ENCODE results near the gene ERCC3.

Gene ERCC3

DNA sequence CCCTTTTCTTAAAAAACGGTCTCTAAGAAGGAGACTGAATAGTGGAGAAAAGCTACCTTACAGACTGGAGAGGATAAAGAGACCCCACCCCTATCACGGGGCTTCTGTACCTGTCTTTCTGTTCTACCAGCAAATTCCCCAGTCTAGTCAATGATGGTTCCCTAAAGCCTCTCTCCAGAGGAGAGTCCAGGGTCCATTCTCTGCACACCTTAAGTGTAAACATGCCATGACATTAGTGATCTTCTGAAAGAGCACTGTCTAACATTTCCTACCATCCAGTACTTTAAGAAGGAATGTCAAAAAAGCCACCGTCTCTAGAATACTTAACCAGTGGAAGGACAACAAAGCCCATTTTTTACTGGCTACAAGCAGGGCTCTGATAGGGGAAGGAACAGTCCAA is 17.0 kb upstream of the ERCC3 start:
- DNase-seq (ENCODE audit: low read depth in 1 of 2, low spot score in 1 of 2): no peak
- in situ Hi-C loops (cut with HindIII; ENCODE audit: low pct_unique_long_range_greater_than_20kb, low sequenced_read_pairs): no loop called here
- TF ChIP-seq JUND (IDR thresholded peaks at IDR 0.05; ENCODE audit: low read depth): no peak

DNA sequence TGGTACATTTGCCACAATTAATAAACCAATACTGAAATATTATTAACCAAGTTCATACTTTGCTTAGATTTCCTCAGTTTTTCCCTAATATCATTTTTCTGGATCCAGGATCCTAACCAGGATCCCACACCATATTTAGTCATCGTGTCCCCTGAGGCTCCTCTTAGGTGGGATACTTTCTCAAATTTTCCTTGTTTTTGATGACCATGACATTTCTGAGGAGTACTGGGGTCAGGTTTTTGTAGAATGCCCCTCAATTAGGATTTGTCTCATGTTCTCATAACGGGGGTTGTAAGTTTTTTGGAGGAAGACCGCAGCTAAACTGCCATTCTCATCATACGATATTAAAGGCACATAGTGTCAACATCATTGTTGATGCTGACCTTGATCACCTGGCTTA is 15.5 kb upstream of the ERCC3 start:
- DNase-seq (ENCODE audit: low read depth in 1 of 2, low spot score in 1 of 2): no peak
- in situ Hi-C loops (cut with HindIII; ENCODE audit: low pct_unique_long_range_greater_than_20kb, low sequenced_read_pairs): no loop called here
- TF ChIP-seq JUND (IDR thresholded peaks at IDR 0.05; ENCODE audit: low read depth): no peak

DNA sequence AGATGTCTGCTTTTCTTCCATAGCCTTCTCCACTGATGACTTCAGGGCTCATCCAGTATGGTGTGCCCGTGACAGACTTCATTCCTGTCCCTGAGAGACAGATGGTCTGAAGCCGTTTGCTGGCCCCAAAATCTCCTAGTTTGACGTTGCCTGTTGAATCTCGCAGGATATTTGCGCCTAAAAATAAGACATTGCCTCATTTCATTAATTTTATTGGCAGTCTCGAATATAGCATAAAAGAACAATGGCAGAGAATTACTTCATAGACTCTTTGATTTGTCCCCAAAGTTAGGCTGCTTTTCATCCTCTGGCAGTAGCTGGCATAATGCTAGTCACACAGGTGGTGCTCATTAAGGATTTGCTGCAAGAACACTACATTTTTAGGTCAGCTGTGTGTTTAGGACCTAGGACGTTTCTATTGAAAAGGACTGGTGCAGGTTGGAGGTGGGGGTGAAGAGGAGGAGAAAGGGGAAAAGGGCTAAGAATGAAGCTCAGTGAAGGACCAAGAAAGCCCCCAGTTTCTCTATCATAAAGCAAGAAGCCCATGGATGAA is 14.7 kb upstream of the ERCC3 start:
- DNase-seq (ENCODE audit: low read depth in 1 of 2, low spot score in 1 of 2): no peak
- no peak for TF ChIP-seq JUND (IDR thresholded peaks at IDR 0.05; ENCODE audit: low read depth)
- in situ Hi-C loops (cut with HindIII; ENCODE audit: low pct_unique_long_range_greater_than_20kb, low sequenced_read_pairs): no loop called here

DNA sequence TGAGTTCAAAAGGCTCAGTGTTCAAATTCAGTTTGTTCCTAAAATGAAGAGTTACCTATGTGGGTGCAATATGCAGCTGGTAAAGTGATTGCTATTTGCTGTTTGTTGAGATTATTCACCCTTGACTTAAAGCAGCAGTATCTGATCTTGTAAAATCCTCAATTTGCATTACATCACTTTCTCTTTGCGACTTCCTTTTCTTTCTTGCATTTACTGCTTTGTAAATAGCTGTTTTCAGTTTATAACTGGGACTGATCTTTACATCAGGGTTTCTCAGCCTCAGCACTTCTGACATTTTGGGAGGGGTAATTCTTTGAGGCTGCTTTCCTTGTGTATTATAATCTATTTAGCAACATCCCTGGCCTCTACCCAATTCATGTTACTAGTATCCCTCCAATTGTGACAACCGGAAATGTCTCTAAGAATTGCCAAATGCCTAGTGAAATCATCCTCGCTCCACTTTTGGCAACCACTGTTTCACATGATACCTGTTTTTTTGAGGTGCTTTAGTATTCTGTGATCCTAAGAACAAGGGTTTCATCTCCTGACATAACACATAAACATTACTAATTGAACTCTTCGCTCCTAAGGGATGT is 12.1 kb upstream of the ERCC3 start:
- DNase-seq (ENCODE audit: low read depth in 1 of 2, low spot score in 1 of 2): no peak
- in situ Hi-C loops (cut with HindIII; ENCODE audit: low pct_unique_long_range_greater_than_20kb, low sequenced_read_pairs): no loop called here
- TF ChIP-seq JUND (IDR thresholded peaks at IDR 0.05; ENCODE audit: low read depth): no peak

GRCh38 chr2:127302168-127302567 is 8.2 kb upstream of the ERCC3 start:
- no peak for TF ChIP-seq JUND (IDR thresholded peaks at IDR 0.05; ENCODE audit: low read depth)
- in situ Hi-C loops (cut with HindIII; ENCODE audit: low pct_unique_long_range_greater_than_20kb, low sequenced_read_pairs): no loop called here
- no peak for DNase-seq (ENCODE audit: low read depth in 1 of 2, low spot score in 1 of 2)

DNA sequence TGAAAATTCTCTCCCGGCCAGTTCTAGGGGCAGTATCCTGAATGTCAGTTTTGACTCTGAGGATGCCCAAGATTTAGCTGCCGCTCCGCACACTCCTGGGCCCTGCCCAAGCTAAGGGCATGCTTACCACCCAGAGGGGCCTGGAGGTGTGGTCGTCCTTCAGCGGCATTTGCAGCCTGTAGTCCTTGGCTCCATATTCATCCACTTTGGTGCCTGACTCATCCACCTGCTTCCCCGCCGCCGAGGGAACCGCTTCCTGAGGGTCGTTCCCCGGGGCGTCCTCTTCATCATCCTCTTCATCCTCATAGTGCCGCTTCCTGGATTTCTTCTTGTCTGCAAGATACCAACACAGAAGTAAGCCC is 577 bp downstream of the ERCC3 start:
- no peak for TF ChIP-seq JUND (IDR thresholded peaks at IDR 0.05; ENCODE audit: low read depth)
- DNase-seq (ENCODE audit: low read depth in 1 of 2, low spot score in 1 of 2): no peak
- in situ Hi-C loops (cut with HindIII; ENCODE audit: low pct_unique_long_range_greater_than_20kb, low sequenced_read_pairs): no loop called here

DNA sequence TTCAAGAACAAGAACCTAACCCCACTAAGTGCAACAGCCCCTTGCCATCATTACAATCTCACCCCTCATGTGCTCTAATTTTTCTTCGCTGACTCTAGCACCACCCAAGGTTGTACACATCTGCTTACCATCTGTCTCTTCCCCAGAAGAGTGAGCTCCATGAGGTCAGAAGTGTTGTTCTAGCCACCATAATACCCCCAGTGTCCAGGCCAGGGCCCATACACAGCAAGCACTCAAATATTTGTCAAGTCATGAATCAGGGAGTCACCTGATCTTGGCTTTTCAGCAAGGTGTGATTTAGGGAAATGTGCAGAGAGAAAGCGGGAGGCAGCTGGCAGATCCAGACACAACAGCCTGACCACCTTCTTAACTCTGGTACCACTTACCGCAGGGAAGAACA is 5.7 kb downstream of the ERCC3 start:
- TF ChIP-seq JUND (IDR thresholded peaks at IDR 0.05; ENCODE audit: low read depth): no peak
- in situ Hi-C loops (cut with HindIII; ENCODE audit: low pct_unique_long_range_greater_than_20kb, low sequenced_read_pairs): no loop called here
- DNase-seq (ENCODE audit: low read depth in 1 of 2, low spot score in 1 of 2): no peak

DNA sequence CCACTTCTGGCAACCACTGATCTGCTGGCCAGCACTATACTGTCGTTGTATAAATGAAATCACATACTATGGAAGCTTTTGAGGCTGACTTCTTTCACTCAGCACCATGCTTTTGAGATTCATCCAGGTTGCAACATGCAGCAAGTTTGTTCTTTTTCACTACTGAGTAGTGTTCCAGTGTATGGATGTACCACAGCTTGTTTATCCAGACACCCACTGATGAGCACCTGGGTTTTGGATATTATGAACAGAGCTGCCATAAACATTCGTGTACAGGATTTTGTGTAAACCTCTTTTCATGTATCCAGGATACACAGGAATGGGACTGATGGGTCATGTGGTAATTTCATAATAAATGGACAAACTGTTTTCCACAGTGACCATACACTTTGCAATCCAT is 10.7 kb downstream of the ERCC3 start:
- no peak for DNase-seq (ENCODE audit: low read depth in 1 of 2, low spot score in 1 of 2)
- in situ Hi-C loops (cut with HindIII; ENCODE audit: low pct_unique_long_range_greater_than_20kb, low sequenced_read_pairs): no loop called here
- no peak for TF ChIP-seq JUND (IDR thresholded peaks at IDR 0.05; ENCODE audit: low read depth)

DNA sequence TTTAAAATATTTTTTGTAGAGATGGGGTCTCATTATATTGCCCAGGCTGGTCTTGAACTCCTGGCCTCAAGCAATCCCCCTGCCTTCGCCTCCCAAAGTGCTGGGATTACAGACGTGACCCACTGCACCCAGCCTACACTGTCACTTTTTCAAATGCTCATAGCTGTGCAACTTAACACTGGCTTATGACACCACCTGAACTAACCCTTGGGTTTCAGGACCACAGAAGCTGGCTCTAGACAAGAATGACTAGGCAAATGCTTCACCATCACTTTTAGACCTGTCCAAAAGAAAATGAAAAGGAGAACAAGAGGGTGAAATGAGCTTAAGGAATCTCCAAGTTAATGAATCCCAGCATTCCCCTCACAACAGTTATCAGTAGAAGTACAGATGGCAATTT is 13.3 kb downstream of the ERCC3 start:
- no peak for DNase-seq (ENCODE audit: low read depth in 1 of 2, low spot score in 1 of 2)
- no peak for TF ChIP-seq JUND (IDR thresholded peaks at IDR 0.05; ENCODE audit: low read depth)
- in situ Hi-C loops (cut with HindIII; ENCODE audit: low pct_unique_long_range_greater_than_20kb, low sequenced_read_pairs): no loop called here

- in situ Hi-C loops (cut with HindIII; ENCODE audit: low pct_unique_long_range_greater_than_20kb, low sequenced_read_pairs): no loop called here
- no peak for TF ChIP-seq JUND (IDR thresholded peaks at IDR 0.05; ENCODE audit: low read depth)
- no peak for DNase-seq (ENCODE audit: low read depth in 1 of 2, low spot score in 1 of 2)
Observed at GRCh38 chr2:127279781-127280180, 14.2 kb downstream of the ERCC3 start.

DNA sequence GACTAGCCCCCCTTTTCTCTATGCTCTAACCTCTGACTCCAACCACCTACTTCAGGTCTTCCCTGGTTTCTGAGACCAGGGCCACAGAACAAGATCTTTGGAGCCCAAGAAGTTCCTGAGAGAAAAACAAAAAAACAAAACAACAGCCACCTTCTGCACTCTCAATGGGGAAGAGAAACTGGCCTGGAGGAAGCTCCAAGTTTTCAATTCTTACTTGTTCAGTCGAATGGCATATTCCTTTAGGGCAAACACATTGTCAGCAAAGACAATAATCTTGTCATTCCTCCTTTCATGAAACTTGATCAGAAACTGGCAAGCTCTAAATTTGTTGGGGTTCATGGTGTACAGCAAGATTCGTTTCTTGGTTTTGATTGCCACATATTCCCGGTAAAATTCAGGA is 15.0 kb downstream of the ERCC3 start:
- in situ Hi-C loops (cut with HindIII; ENCODE audit: low pct_unique_long_range_greater_than_20kb, low sequenced_read_pairs): no loop called here
- DNase-seq (ENCODE audit: low read depth in 1 of 2, low spot score in 1 of 2): no peak
- TF ChIP-seq JUND (IDR thresholded peaks at IDR 0.05; ENCODE audit: low read depth): no peak

DNA sequence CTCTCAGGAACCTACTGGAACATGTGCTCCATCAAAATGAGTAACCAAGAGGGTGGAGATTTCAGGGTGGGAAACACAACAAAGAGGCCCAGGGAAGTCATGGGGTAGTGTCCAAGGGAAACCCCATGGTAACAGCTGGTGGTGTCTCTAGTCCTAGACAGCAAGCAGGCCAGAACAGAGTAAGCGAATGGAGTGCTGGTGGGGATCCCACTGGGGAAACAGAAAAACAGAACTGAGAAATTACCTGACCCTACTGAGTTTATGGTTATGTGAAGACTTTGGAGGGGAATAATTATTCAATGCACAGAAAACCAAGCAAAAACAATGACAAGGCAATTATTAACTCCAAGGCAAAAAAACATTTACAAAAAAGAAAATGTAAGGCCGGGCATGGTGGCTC is 16.9 kb downstream of the ERCC3 start:
- DNase-seq (ENCODE audit: low read depth in 1 of 2, low spot score in 1 of 2): no peak
- TF ChIP-seq JUND (IDR thresholded peaks at IDR 0.05; ENCODE audit: low read depth): no peak
- in situ Hi-C loops (cut with HindIII; ENCODE audit: low pct_unique_long_range_greater_than_20kb, low sequenced_read_pairs): no loop called here

DNA sequence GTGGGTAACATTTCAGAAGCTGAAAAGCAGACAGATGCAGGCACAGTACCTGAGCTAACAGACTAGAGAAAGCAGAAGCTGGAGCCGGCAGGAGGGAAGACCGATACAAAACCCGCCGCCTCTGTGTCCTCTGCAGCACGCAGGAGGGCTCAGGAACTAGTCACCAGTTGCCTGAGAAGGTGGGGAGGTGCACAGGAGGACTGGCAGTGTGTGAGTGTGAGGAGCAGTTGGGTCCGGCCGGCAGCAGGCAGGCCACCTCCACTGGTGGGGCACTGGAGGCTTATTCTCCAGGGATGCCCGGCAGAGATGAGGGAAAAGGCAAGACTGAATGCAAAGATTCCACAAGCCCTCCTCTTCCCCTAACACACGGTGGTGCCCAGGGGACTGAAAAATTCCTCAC is 18.2 kb downstream of the ERCC3 start:
- no peak for DNase-seq (ENCODE audit: low read depth in 1 of 2, low spot score in 1 of 2)
- no peak for TF ChIP-seq JUND (IDR thresholded peaks at IDR 0.05; ENCODE audit: low read depth)
- in situ Hi-C loops (cut with HindIII; ENCODE audit: low pct_unique_long_range_greater_than_20kb, low sequenced_read_pairs): no loop called here

- no peak for DNase-seq (ENCODE audit: low read depth in 1 of 2, low spot score in 1 of 2)
- TF ChIP-seq JUND (IDR thresholded peaks at IDR 0.05; ENCODE audit: low read depth): no peak
- in situ Hi-C loops (cut with HindIII; ENCODE audit: low pct_unique_long_range_greater_than_20kb, low sequenced_read_pairs): no loop called here
Observed at GRCh38 chr2:127275356-127275755, 18.6 kb downstream of the ERCC3 start.
